Measurements from ENCODE around the gene EIF2S2.

Gene EIF2S2

DNA sequence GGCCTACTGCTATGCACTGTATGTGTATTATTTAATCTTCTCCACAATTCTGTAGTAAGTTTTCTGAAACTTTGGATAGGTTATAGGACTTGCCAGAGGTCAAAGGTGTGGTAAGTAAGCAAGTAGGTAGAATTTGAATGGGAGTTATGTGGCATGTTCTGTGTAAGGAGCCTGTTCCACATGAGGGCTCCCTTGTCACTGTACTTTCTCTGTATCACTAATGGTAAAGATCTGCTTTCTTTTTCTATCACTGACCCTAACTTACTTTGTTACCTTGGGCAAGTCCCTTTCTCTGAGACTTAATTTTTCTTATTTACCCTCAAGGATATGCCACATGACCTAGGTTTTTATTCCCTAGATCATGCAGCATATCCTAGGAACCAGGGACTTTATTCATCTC is 50.3 kb downstream of the EIF2S2 start:
- DNase-seq: no peak

DNA sequence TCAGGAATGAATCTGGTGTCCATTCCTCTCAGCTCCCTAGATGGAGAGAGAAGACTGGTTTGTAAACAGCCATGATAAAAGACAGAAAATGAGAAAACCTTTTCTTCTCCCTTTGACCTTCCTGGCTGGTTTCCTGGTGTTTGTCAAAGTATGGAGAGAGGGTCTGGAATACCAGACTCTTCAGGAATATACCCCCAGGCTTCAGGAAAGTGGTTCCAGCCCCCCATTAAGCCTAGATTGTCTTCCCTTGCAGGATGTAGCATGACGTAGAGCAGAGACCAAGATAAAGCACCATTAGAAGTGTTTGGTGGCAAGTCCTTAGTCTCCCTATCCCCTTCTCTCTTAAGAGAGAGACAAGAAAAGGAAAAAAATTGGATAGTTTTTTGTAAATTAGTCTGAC is 51.1 kb downstream of the EIF2S2 start:
- DNase-seq: no peak

DNA sequence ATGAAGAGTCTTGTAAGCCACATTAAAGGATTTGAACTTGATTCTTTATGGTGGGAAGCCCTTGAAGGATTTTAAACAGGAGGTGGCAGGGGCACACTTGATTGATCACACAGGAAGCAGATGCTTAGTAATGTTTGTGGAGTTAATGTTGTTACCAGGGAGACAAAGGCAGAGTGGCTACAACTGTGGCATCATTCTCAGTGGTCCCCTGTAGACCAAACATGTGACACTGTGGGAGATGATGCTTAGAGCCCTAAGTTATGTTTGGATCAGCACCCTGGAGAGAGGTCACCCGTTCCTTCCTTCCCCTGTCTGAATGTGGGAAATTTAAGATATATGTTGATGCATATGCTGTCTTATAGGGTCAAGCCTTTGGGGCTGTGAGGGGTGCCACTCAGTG is 53.2 kb downstream of the EIF2S2 start:
- DNase-seq: no peak

DNA sequence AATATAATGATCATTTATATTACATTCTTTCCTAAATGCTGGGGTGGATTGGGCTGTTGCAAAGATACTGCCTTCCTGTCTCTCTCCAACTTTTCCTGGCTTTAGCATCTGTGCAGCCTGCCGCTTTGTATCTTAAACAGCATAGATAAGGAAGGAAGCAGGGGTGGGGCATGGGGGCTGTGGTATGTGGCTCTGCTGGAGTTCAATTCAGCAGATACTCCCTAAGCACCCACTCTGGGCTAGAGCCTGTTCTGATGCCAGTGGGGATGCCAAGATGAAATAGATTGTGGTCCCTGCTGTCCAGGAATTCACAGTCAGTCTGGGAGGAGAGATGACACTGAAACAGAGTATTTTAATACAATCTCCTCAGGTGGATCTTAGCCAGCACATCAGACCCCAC is 56.8 kb downstream of the EIF2S2 start:
- DNase-seq: peak; percentile 27

DNA sequence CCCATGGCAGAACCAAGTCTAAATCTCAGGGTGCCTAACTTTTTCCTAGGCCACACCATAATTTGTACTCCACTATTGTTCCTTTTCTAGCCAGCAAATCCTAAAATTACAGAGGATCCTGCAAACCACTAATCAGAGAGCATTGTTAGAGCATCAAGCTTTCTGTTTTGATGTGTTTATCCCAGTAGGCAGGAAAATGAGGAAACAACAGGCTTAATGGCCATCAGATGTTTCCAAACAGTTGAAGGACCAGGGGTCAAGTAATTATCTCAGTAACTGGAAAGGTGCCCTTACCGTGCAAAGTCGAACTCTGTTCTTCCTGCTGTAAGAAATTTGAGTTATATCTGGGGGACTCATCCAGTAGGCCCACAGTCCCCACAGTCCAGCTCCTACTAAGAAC is 59.6 kb downstream of the EIF2S2 start:
- no peak for DNase-seq

DNA sequence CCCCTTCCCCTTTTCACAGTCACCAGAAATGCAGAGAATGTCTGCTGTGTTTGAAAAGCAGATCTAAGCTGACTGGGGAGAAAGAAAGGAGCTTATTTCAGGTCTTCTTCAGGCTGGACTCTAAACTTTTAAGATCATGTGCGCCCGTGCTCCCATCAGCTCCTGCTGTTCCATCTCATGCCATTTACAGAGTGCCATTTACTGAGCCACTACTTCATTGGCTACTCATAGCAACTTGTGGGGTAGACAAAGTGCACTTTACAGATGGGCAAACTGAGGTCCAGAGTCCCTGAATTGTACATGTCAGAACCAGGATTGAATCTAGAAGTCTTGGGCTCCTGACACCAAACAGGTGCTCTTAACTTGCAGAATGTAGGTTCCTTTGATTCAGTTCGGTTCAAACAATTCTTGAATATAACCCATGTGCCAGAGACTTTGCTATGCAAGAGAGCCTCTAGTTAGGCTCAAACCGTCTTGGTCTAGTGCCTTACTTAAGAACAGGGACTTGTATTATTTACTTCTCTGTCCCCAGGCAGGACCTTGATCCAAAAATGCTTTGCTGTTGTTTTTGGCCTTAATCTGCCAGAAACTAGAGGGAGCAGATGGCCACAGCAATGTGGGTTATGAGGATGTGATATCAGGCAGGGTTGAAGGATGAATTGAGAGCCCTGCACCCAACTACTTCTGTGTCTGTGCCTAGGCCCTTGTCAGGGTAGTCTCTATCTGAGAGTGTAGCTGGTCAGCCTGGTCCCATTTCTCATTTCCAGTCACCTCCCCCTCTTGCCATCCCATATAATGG is 61.9 kb downstream of the EIF2S2 start:
- no peak for DNase-seq

DNA sequence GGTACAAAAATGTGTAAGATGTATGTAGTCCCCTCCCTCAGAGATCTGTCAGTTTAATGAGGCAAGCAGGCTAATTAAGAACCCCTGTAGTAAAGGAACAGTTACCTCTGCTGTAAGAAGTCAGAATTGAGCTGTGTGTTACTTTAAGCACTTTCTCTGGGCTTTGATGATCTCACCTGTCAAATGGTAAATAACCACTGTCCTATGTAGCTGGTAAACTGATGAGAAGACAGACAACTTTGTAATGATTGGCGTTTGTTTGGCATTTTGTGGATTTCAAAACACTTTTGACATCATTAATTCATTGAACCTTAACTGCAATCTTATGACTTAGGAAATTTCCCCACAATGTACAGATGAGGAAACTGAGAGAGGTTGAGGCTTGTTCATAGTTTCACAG is 62.7 kb downstream of the EIF2S2 start:
- no peak for DNase-seq

DNA sequence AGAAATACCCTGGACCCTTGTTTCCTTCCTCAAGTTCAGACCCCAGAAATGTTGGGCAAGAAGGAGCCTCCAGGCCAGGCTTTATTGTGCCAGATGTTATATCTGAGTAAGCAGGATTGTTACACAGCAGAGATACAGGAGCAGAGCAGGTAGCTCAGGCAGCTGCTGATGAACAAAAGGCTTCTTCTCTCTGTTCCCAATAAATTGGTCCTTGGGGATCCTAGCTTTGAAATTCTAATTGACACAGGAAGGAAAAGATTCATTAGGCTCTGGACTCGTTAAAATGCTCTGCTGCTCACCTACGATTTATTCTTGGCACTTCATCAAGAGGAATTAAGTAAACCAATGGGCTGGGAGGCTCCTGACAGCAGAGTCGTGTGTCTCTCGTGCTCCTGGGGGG is 64.1 kb downstream of the EIF2S2 start:
- DNase-seq: no peak

DNA sequence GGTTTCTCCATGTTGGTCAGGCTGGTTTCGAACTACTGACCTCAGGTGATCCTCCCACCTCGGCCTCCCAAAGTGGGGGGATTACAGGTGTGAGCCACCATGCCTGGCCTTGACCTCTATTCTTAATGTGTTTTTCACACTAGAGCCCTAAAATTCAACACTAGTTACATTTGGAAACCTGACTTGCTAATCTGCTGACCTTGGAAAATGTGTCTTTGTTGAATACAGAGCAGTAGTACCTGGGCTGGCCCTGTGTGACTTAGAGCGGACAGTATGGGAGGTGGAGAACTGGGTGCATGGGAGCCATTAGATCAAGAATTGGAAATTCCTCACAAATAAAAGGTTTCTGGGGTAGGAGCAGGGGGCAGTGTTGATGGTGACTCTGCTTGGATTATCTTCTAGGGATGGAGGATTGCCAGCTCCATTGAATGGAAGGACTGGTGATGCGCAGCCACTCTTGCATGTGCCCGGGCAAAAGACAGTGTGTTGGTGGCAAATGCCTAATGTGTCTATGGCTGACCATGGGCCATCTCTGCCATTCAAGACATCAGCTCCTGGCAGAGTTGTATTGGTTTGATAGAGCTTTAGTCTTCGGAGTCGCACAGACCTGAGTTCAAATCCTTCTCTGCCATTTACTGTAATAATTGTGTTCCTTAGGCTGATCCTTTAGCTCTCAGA is 64.9 kb downstream of the EIF2S2 start:
- no peak for DNase-seq

DNA sequence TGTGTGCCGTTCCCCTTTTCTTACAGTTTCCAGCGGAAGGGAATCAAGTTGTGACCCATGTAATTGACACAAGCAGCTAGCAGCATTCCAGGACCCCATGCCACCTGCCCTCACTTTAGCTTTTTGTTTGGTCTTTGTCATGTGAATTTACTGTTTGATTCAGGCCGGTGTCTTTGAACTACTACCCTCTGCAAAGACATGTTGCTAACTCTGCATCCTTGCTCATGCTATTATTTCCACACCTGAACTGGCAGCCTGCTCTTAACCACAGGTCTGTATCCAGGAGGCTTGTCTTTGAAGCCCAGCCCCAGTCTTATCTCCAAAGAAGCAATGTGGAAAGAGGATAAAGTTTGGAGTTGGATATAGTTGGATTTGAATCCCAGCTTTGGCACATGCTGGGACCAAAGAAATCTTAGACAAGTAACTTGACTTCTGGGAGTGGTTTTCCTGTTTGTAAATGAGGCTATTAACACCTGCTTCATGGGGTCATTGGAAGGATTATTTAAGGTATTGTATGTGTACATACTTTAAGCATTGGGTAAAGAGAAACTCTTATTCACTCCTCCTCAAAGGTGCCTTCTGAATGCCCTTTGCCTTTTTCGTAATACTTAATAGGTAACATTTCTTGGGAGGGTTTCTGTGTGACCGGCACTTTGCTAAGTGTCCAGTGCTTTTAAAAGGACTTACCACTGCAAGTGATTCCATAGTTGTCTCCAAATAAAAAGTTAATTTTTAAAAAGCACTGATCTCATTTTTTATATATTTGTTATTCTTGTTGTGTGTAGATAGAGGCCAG is 65.9 kb downstream of the EIF2S2 start:
- DNase-seq: no peak

DNA sequence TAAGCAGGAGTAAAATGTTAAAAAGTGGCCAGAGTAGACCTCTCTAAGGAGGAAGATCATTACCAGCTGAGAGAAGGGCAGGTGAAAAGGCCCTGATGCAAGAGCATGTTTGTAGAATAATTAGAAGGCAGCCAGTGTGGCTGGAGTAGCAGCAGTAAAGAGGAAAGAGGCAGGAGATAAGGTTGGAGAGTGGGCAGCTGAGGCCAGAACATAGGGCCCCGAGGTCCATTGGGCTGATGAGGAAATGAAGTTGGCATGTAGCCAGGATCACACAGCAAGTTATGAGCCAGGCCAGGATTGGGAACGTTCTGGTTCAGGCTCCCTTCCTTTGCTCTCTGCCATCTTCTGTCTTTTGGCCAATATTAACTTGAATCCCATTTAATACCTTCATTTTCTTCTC is 66.7 kb downstream of the EIF2S2 start:
- no peak for DNase-seq

DNA sequence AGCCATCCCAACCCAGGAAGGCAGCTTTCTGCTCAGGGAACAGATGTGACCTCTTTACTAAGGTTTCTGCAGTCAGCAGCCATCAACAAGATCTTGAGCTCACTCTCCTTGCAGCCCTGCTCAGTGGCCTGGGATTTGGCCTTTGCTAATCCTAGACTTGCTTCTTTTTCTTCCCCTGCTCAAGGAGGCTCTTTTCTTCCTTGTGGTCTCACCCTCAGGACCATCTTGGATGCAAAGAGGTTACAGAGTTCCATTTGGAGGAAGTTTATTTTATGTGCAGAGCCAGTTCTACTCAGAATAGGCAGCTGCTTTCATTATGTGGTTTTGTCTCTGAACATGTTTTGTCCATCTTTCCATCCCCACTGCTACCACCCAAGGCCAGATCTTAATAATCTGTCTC is 69.0 kb downstream of the EIF2S2 start:
- no peak for DNase-seq

DNA sequence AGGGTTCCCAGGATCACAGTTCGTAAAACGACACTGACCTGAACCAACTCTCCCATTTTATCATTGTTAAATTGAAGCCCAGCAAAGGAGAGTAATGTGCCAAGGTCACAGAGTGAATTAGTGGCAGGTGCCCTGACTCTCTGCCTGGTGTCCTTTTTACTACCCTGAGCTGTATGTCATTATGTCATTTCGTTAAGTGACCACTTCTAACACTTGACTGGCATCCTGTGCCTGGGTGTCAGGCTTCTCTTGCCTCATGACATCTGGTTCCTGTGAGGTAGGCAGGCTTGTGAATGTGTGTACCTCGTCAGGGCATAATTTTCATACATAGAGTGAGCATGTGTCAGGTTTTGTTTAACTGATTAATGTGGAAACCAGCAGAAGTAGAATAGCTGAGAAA is 69.8 kb downstream of the EIF2S2 start:
- no peak for DNase-seq

DNA sequence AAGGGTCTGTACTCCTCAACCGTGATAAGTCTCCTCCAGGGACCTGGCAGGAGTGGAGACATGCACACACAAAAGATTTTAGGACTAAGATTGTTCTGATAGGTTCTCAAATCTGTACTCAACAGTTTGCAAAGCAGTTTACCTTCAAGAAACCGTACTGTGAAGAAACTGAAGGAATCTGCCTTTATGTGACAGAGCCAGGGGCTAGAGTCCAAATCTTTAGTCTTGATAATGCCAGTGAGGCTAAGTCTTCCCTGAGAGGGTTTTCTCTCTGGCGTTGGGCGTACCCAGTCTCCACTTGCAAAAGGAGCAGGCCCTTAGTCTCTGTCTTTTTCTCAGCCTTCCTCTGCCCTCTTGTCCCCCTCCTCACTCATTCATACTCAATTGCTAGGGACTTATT is 70.8 kb downstream of the EIF2S2 start:
- DNase-seq: no peak

DNA sequence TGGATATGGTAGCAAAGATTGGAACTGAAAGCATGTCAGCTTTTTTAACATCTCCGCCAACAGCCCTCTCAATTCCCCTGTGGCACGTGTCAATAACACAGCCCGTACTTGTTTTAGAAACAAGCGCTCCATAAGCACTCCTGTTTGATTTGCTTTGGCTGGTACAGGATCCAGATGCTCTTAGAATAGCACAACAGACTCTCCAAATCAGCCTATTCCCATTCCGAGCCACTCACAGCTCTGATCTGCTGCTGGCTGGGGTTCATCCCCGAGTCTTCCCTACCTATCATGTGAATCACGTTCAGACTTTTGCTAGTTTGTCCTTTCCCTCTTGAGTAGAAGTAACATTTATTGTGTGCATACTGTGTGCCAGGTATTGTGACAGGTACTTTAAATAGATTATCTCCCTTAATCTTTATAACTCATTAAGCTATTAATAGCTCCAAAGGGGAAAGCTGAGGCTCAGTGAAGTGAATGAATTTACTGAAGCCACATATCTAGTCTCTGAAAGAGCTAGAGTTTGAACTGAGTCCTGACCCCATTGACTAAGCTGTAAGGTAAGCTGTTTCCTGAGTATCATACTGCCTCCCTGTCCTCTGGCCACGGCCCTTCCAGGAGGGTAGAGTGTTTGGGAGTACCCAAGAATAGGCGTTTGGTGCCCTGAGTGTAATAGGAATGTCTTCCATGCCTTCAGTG is 71.6 kb downstream of the EIF2S2 start:
- DNase-seq: no peak
